ENCODE results near the gene RAPGEF6. TPM values are rescaled to one million over a fixed set of nuclear protein-coding genes. Genes with fewer than 3 reads are reported as not detected.
A peak's percentile ranks its signal among the peaks of the same experiment; 100 is the strongest.
"Not testable (repeated sequence)": the region's sequence is repeated elsewhere in the genome, so short reads cannot be mapped to it uniquely, and the experiment has no call there.

Gene RAPGEF6
- total RNA-seq, 1 experiment from 2014 or later, result 27.6 TPM

DNA sequence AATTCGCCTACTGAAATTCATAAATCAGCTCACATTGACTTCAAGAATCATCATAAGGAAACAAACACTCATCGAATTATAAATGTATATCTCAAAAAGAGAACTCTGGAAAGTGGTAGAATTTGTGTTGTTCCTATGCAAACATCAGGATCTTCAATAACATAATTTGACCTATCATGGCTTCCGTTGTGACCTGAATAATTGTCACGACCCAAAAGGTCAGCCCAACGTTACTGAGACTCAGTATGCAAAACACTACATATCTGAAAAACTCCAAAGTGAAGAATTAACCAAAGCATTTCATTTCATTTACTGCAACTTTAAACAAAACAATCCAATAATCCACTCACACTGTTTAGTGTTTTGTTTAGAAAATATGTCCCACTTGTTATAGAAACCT, 1.2 kb downstream of the RAPGEF6 start:
- no peak overlapping the region; the same call in 1 of the 2 replicates for H3K27ac ChIP-seq
- H3K27me3 ChIP-seq, result no peaks in the 10 kb centered on the region
- peaks cover 26% of the 10 kb centered on the region for H3K4me1 ChIP-seq
- no peaks in the 10 kb centered on the region for H3K9me3 ChIP-seq (replicated peaks)
- no peak for DNase-seq
- no peaks in the 10 kb centered on the region; the same call in 1 of the 2 replicates for H3K36me3 ChIP-seq
- H3K4me3 ChIP-seq, result peak overlapping the region; percentile 88

DNA sequence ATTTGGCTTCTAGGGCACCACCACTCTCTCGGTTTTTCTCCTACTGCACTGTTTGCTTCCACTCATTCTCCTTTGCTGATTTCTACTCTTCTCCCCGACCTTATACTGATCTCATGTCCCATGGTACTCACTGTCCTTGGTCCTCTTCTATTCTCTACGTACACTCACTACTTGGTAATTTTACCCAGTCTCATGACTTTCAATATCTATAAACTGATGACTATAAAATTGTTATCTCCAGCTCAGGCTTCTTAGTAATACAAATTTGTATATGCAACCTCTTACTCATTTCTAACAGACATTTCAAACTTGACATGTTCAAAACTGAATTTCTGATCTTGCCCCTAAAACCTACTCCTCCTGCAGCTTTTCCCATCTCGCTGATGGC, 4.1 kb downstream of the RAPGEF6 start:
- no peak for DNase-seq
- H3K27me3 ChIP-seq, result no peaks in the 10 kb centered on the region
- peaks cover 3% of the 10 kb centered on the region; the same call in 1 of the 2 replicates for H3K36me3 ChIP-seq
- no peaks in the 10 kb centered on the region for H3K9me3 ChIP-seq (replicated peaks)
- H3K4me3 ChIP-seq, result no peak overlapping the region
- no peak overlapping the region for H3K27ac ChIP-seq
- H3K4me1 ChIP-seq, result peaks cover 22% of the 10 kb centered on the region

DNA sequence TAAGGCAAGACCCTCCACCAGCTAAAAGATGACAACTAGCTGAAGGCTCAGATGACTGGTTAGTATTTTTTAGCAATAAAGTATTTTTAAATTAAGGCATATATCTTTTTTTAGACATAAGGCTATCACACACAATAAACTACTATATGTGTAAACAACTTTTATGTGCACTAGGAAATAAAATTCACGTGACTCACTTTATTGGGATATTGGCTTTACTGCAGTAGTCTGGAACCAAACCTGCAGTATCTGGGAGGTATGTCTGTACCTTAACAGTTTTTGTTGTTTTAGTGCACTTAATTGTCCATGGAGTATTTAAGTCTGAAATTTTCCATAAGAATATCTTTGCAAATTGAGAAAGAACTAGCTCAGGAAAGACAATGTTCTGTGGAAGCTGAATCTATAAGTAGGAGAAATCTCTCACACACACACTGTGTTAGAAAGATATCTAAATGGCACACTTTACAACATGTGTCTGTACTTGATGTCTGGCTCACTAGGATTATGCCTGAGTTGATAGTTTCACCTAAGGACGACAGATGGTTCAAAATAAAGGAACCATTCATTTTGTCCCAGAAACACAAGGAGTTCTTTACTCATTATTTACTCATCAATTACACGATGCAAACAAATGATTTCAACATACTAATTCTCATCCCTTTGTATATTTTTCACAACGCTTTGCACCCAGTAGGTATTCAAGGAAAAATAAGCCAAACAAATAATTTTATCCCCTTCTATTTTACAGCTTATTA, 4.6 kb downstream of the RAPGEF6 start:
- no peaks in the 10 kb centered on the region for H3K27me3 ChIP-seq
- H3K9me3 ChIP-seq (replicated peaks), result no peaks in the 10 kb centered on the region
- peaks cover 3% of the 10 kb centered on the region; the same call in 1 of the 2 replicates for H3K36me3 ChIP-seq
- DNase-seq, result peak in 1 of 2 experiments; percentile 45
- H3K27ac ChIP-seq, result no peak overlapping the region
- H3K4me1 ChIP-seq, result peaks cover 22% of the 10 kb centered on the region
- H3K4me3 ChIP-seq, result no peak overlapping the region

DNA sequence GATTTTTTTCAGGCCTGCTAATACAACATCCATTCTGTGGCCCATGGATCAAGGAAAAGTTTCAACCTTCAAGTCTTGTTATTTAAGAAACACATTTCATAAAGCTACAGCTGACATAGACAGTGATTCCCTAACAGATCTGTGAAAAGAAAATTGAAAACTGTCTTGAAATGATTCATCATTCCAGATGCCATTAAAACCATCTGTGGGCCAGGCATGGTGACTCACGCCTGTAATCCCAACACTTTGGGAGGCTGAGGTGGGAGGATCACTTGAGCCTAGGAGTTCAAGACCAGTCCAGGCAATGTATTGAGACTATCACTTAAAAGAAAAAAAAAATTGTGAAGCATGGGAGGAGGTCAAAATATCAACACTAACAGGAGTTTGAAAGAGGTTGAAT, 6.0 kb downstream of the RAPGEF6 start:
- no peak for DNase-seq
- Histone ChIP-seq H3K27ac (no peak overlapping the region), H3K27me3 (no peaks in the 10 kb centered on the region)

DNA sequence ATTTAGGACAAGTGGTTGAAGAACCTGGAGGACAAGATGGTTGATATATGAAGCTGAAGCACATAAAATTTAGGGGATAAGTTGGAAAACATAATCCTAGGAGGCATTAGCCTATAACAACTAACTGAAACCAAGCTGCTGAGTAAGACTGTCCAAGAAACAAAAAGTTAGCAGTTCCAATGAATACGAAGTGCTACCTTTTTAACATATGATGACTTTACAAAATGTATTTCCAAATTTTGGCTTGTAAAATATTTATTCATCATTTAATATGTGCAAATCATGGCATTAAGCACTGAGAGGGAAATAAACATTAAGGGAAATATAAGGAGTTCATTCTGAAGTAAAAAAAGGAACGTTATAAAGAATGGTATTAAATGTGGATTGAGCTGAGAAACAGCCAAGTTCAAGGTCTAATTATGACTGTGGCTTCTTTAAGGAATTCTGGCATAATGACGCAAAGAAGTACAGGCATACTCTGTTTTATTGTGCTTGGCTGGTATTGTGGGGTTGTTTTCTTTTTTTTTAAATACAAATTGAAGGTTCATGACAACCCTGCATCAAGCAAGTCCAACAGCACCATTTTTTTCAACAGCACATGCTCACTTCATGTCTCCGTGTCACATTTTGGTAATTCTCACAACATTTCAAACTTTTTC, 7.7 kb downstream of the RAPGEF6 start:
- Histone ChIP-seq H3K4me1 (peaks cover 20% of the 10 kb centered on the region), H3K27ac (no peak overlapping the region), H3K27me3 (no peaks in the 10 kb centered on the region), H3K36me3 (peaks cover 3% of the 10 kb centered on the region; the same call in 1 of the 2 replicates), H3K9me3 (replicated peaks) (no peaks in the 10 kb centered on the region), H3K4me3 (no peak overlapping the region)
- no peak for DNase-seq

More for the DNA sequence above, 6.0 kb downstream of the RAPGEF6 start:
- Histone ChIP-seq H3K4me3 (no peak overlapping the region), H3K9me3 (replicated peaks) (no peaks in the 10 kb centered on the region), H3K4me1 (peaks cover 22% of the 10 kb centered on the region), H3K36me3 (peaks cover 3% of the 10 kb centered on the region; the same call in 1 of the 2 replicates)

DNA sequence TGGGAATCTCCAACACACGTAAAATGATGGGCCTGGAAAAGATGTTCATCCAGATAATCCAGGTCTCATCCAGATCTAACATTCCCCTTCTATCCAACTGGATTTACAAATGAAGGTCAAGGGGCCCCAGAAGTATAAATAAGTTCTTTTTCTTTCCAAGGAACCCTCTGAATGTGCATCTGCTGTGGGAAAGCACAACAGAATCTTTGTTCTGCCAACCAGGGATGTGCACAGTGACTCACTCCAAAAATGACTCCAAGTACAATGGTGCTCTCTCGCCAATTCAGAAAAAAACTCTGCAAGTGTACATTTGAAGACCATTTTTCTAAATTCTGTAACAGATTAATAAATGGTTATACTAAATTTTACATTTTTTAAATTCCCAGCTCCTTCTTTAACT, 12.4 kb downstream of the RAPGEF6 start:
- peak overlapping the region; percentile 54 for H3K27ac ChIP-seq
- peak; percentile 47 to 79 for DNase-seq
- H3K4me1 ChIP-seq, result peaks cover 11% of the 10 kb centered on the region

DNA sequence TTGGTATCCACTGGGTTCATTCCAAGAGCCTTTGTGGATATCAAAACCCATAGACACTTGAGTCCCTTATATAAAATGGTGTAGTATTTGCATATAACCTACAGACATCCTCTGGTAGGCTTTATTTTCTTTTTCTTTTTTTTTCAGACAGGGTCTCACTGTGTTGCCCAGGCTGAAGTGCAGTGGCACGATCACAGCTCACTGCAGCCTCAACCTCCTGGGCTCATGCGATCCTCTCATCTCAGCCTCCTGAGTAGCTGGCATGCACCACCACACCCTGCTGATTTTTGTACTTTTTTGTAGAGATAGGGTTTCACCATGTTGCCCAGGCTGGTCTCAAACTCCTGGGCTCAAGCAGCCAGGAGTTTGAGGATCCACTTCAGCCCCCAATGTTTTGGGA, 13.9 kb downstream of the RAPGEF6 start:
- H3K4me1 ChIP-seq, result peaks cover 11% of the 10 kb centered on the region
- H3K9me3 ChIP-seq (replicated peaks); H3K27me3 ChIP-seq; H3K36me3 ChIP-seq; H3K4me3 ChIP-seq; H3K27ac ChIP-seq; DNase-seq: not testable (repeated sequence)

More for the DNA sequence above, 12.4 kb downstream of the RAPGEF6 start:
- Histone ChIP-seq H3K36me3 (peaks cover 3% of the 10 kb centered on the region), H3K4me3 (no peak overlapping the region), H3K9me3 (replicated peaks) (no peaks in the 10 kb centered on the region), H3K27me3 (no peaks in the 10 kb centered on the region)

DNA sequence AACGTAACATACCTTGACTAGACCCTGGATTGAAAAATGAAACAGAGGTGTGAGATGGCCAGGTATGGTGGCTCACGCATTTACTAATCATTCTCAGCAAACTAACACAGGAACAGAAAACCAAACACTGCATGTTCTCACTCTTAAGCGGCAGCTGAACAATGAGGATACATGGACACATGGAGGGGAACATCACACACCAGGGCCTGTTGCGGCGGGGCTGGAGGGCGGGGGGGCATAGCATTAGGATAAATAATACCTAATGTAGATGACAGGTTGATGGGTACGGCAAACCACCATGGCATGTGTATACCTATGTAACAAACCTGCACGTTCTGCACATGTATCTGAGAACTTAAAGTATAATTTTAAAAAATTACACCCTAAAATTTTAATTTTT, 15.9 kb downstream of the RAPGEF6 start:
- H3K36me3 ChIP-seq, result no peaks in the 10 kb centered on the region; the same call in none of the 2 replicates
- no peak for DNase-seq
- no peaks in the 10 kb centered on the region for H3K9me3 ChIP-seq (replicated peaks)
- no peak overlapping the region for H3K27ac ChIP-seq
- no peaks in the 10 kb centered on the region for H3K27me3 ChIP-seq
- no peak overlapping the region for H3K4me3 ChIP-seq
- peaks cover 18% of the 10 kb centered on the region for H3K4me1 ChIP-seq

DNA sequence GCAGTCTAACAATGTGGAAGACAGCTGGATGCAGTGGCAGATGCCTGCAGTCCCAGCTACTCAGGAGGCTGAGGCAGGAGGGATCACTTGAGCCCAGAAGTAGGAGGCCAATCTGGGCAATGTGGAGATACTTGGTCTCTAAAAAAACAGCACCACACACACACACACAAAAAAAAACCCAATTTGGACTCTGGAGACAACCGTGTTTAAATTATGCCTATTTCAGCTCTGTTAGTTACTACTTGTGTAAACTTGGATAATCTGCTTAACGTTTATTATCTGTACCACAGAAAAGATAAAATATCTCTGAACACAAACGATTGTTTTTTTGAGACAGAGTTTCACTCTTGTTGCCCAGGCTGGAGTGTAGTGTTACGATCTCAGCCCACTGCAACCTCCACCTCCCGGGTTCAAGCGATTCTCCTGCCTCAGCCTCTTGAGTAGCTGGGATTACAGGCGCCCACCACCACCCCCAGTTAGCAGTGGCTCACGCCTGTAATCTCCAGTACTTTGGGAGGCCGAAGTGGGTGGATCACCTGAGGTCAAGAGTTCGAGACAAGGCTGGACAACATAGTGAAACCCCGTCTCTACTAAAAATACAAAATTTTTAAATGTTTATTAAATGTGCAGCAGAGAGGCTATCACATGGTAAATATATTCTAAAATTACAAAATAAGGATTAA, 17.7 kb downstream of the RAPGEF6 start:
- DNase-seq, result no peak
- Histone ChIP-seq H3K27ac (no peak overlapping the region), H3K4me3 (no peak overlapping the region), H3K27me3 (no peaks in the 10 kb centered on the region), H3K9me3 (replicated peaks) (no peaks in the 10 kb centered on the region), H3K4me1 (peaks cover 10% of the 10 kb centered on the region), H3K36me3 (no peaks in the 10 kb centered on the region; the same call in none of the 2 replicates)

DNA sequence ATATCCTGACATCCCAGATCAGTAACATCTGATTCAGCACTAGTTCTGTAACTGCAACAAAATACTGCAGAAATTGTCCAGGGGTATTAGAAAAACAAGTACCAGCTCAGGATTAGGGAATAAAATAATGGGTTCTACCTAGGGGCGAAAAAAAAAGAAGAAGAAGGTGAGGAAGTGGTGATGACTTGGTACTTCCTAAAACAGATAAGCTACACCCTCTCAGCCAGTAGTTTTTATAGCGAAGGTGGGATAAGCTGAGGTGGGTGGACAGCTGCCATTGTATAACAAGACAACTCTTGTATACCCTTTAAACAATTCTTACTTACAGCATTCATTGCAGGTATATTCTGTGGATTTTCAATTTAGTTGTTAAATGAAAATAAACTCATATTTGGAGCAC, 19.1 kb downstream of the RAPGEF6 start:
- H3K36me3 ChIP-seq, result no peaks in the 10 kb centered on the region; the same call in 1 of the 2 replicates
- no peaks in the 10 kb centered on the region for H3K9me3 ChIP-seq (replicated peaks)
- peaks cover 8% of the 10 kb centered on the region; the same call in 1 of the 2 replicates for H3K4me1 ChIP-seq
- no peak for DNase-seq
- H3K27ac ChIP-seq, result no peak overlapping the region
- no peak overlapping the region for H3K4me3 ChIP-seq
- no peaks in the 10 kb centered on the region for H3K27me3 ChIP-seq

DNA sequence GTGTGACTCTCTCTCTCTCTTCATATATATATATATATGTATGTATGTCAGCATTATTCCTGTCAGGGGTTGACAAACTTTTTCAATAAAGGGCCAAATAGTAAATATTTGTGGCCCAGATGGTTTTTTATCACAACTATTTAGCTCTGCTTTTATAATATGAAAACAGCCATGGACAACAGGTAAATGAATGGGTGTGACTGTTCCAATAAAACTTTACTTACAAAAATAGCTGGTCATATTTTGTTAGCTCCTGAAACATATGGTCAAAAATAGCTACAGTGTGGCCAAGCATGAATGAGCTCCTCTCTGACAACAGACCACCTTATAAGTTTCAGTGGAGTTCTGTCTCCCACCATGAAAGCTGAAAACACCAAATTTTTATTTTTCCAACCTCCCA, 21.6 kb downstream of the RAPGEF6 start:
- Histone ChIP-seq H3K27ac (no peak overlapping the region), H3K4me1 (peaks cover 22% of the 10 kb centered on the region), H3K9me3 (replicated peaks) (no peaks in the 10 kb centered on the region), H3K27me3 (no peaks in the 10 kb centered on the region), H3K36me3 (no peaks in the 10 kb centered on the region; the same call in 1 of the 2 replicates), H3K4me3 (no peak overlapping the region)
- no peak for DNase-seq

DNA sequence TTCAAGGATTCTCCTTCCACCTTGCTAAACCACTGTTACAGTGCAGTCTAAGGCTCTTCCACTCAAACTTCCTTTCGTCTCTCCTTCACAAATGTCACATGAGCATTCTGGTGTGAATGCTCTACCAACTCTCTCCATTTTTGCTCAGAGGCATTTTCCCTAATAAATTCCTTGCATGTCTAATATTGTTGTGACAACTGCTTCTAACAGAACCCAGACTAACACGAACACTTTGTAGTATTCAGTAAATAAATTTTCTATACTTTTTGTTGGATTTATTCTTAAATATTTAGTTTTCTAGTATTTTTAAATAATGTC, 24.0 kb downstream of the RAPGEF6 start:
- peaks cover 22% of the 10 kb centered on the region for H3K4me1 ChIP-seq
- no peak overlapping the region for H3K27ac ChIP-seq

DNA sequence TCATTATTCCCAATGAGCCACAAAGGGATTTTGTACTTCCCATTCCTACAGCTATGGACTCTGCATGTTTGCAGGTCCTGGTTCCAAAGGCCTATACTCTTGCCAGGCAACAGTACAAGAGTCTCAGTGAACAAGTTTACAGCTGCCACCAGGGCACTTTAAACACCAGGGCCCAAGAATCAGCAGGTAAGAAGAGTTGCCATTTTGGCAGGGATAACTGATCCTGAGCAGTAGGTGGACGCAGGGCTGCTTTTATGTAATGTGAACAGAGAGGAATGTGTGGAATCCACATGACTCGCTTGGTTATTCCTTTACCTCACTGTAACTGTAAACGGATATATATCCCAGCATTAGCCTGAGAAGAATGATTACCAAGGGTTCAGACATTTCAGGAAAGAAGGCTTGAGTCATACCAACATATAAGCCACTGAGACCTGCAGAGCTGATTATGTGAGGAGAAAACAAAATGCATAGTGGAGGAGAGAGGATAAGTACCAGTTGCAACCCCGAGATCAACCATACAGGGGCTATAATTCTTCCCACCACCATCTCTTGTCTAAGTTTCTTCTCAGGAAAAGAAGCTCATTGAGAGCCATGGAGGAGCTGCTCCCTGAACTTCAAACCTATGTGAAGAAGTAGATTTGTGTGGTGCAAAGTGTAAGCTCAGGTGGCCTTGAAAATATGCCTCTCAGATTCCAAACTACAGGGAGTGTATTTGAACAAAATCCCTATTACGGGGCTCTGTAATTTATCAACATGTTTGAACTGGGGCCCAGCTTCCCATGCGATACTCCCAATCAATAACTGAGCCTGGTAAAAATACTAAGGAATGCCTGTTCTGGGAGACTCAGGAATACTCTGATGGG, 24.6 kb downstream of the RAPGEF6 start:
- Histone ChIP-seq H3K4me3 (no peak overlapping the region), H3K4me1 (peaks cover 22% of the 10 kb centered on the region), H3K27me3 (no peaks in the 10 kb centered on the region), H3K27ac (no peak overlapping the region; the same call in 1 of the 2 replicates), H3K9me3 (replicated peaks) (no peaks in the 10 kb centered on the region), H3K36me3 (no peaks in the 10 kb centered on the region)
- peak; percentile 7 to 29 for DNase-seq

More for the DNA sequence above, 24.0 kb downstream of the RAPGEF6 start:
- H3K27me3 ChIP-seq, result no peaks in the 10 kb centered on the region
- H3K4me3 ChIP-seq, result no peak overlapping the region
- no peaks in the 10 kb centered on the region for H3K9me3 ChIP-seq (replicated peaks)
- no peaks in the 10 kb centered on the region for H3K36me3 ChIP-seq
- DNase-seq, result no peak

DNA sequence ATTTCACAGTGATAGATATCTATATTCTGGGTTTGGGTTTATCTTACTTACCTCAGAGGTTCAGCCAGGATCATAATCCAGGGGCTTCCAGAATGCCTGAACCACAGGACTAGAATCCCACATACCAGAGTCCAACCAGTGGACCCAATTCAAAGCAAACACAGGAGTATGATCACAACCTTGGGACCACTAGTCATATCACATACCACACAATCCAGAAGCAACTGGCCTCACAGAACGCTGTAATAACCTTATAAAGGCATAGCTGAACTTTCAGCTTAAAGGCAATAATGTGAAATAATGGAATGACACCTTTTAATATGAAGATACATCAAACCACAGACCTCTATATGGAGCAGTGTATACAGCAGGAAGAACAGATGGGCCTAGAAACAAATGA, 25.3 kb downstream of the RAPGEF6 start:
- no peaks in the 10 kb centered on the region for H3K27me3 ChIP-seq
- no peaks in the 10 kb centered on the region for H3K36me3 ChIP-seq
- DNase-seq, result no peak
- H3K9me3 ChIP-seq (replicated peaks), result no peaks in the 10 kb centered on the region
- no peak overlapping the region; the same call in 1 of the 2 replicates for H3K27ac ChIP-seq
- H3K4me3 ChIP-seq, result no peak overlapping the region
- H3K4me1 ChIP-seq, result peaks cover 16% of the 10 kb centered on the region

All from SJCRH30 (cell line).